ENCODE measurements around the gene DLGAP1. TPM values are rescaled to one million over a fixed set of nuclear protein-coding genes. Genes with fewer than 3 reads are reported as not detected.

The DLGAP1 gene
- polyA plus RNA-seq, 4 donors = 0.22 to 0.47 TPM; not detected in 2

GRCh38 chr18:3966642-3967358 lies 488.3 kb downstream of the DLGAP1 start:
- H3K4me3 ChIP-seq (ENCODE audit: low read depth in 1 of 3, low read length in 3 of 3) = no peak overlapping the region
- H3K27me3 ChIP-seq (ENCODE audit: control insufficient read depth in 3 of 3, insufficient read depth in 3 of 3, low read length in 3 of 3) = no peaks in the 10 kb centered on the region
- no peak for DNase-seq
- no peak overlapping the region for H3K27ac ChIP-seq (ENCODE audit: low read depth in 1 of 3, low read length in 2 of 3)
- no peaks in the 10 kb centered on the region for H3K4me1 ChIP-seq (ENCODE audit: control insufficient read depth in 3 of 3, insufficient read depth in 2 of 3, low read depth in 1 of 3, low read length in 2 of 3)
- 38 to 45% (median 41%) methylated on average over 6 of the region's 6 CpGs for WGBS, 3 donors
- H3K36me3 ChIP-seq (ENCODE audit: control insufficient read depth in 3 of 3, insufficient read depth in 2 of 3, low read depth in 1 of 3, low read length in 3 of 3) = no peaks in the 10 kb centered on the region
- H3K9me3 ChIP-seq (ENCODE audit: control insufficient read depth in 2 of 2, insufficient read depth in 1 of 2, low read depth in 1 of 2, low read length in 1 of 2) = no peaks in the 10 kb centered on the region
- no peak for FAIRE-seq

- no peak overlapping the region for H3K27ac ChIP-seq (ENCODE audit: low read depth in 1 of 3, low read length in 2 of 3)
- no peaks in the 10 kb centered on the region for H3K36me3 ChIP-seq (ENCODE audit: control insufficient read depth in 3 of 3, insufficient read depth in 2 of 3, low read depth in 1 of 3, low read length in 3 of 3)
- 74 to 82% (median 77%) methylated on average over 2 of the region's 2 CpGs for WGBS, 3 donors
- H3K9me3 ChIP-seq (ENCODE audit: control insufficient read depth in 2 of 2, insufficient read depth in 1 of 2, low read depth in 1 of 2, low read length in 1 of 2) = no peaks in the 10 kb centered on the region
- DNase-seq = no peak
- H3K4me1 ChIP-seq (ENCODE audit: control insufficient read depth in 3 of 3, insufficient read depth in 2 of 3, low read depth in 1 of 3, low read length in 2 of 3) = no peaks in the 10 kb centered on the region
- no peak overlapping the region for H3K4me3 ChIP-seq (ENCODE audit: low read depth in 1 of 3, low read length in 3 of 3)
- no peak for FAIRE-seq
- no peaks in the 10 kb centered on the region for H3K27me3 ChIP-seq (ENCODE audit: control insufficient read depth in 3 of 3, insufficient read depth in 3 of 3, low read length in 3 of 3)
These were observed 488.9 kb downstream of the DLGAP1 start for GRCh38 chr18:3966246-3966641.

- no peaks in the 10 kb centered on the region for H3K36me3 ChIP-seq (ENCODE audit: control insufficient read depth in 3 of 3, insufficient read depth in 2 of 3, low read depth in 1 of 3, low read length in 3 of 3)
- FAIRE-seq (no peak), DNase-seq (no peak)
- H3K4me3 ChIP-seq (ENCODE audit: low read depth in 1 of 3, low read length in 3 of 3) = no peak overlapping the region
- no peaks in the 10 kb centered on the region for H3K4me1 ChIP-seq (ENCODE audit: control insufficient read depth in 3 of 3, insufficient read depth in 2 of 3, low read depth in 1 of 3, low read length in 2 of 3)
- WGBS, 3 donors = 90 to 91% (median 90%) methylated on average over 7 of the region's 7 CpGs
- no peak overlapping the region for H3K27ac ChIP-seq (ENCODE audit: low read depth in 1 of 3, low read length in 2 of 3)
- no peaks in the 10 kb centered on the region for H3K27me3 ChIP-seq (ENCODE audit: control insufficient read depth in 3 of 3, insufficient read depth in 3 of 3, low read length in 3 of 3)
- H3K9me3 ChIP-seq (ENCODE audit: control insufficient read depth in 2 of 2, insufficient read depth in 1 of 2, low read depth in 1 of 2, low read length in 1 of 2) = no peaks in the 10 kb centered on the region
These were observed 494.1 kb downstream of the DLGAP1 start for GRCh38 chr18:3960977-3961376.

- DNase-seq (no peak), FAIRE-seq (no peak)
- WGBS, 3 donors = 78 to 85% (median 83%) methylated on average over 4 of the region's 4 CpGs
- no peak overlapping the region for H3K4me3 ChIP-seq (ENCODE audit: low read depth in 1 of 3, low read length in 3 of 3)
- no peaks in the 10 kb centered on the region for H3K4me1 ChIP-seq (ENCODE audit: control insufficient read depth in 3 of 3, insufficient read depth in 2 of 3, low read depth in 1 of 3, low read length in 2 of 3)
- no peak overlapping the region for H3K27ac ChIP-seq (ENCODE audit: low read depth in 1 of 3, low read length in 2 of 3)
- no peaks in the 10 kb centered on the region for H3K36me3 ChIP-seq (ENCODE audit: control insufficient read depth in 3 of 3, insufficient read depth in 2 of 3, low read depth in 1 of 3, low read length in 3 of 3)
- H3K9me3 ChIP-seq (ENCODE audit: control insufficient read depth in 2 of 2, insufficient read depth in 1 of 2, low read depth in 1 of 2, low read length in 1 of 2) = no peaks in the 10 kb centered on the region
- no peaks in the 10 kb centered on the region for H3K27me3 ChIP-seq (ENCODE audit: control insufficient read depth in 3 of 3, insufficient read depth in 3 of 3, low read length in 3 of 3)
These were observed 495.0 kb downstream of the DLGAP1 start for GRCh38 chr18:3960142-3960541.

GRCh38 chr18:3952031-3952430 lies 503.1 kb downstream of the DLGAP1 start:
- WGBS, 3 donors = 86 to 90% (median 86%) methylated on average over 5 of the region's 5 CpGs
- FAIRE-seq (no peak), DNase-seq (no peak)
- H3K4me1 ChIP-seq (ENCODE audit: control insufficient read depth in 3 of 3, insufficient read depth in 2 of 3, low read depth in 1 of 3, low read length in 2 of 3) = no peaks in the 10 kb centered on the region
- H3K36me3 ChIP-seq (ENCODE audit: control insufficient read depth in 3 of 3, insufficient read depth in 2 of 3, low read depth in 1 of 3, low read length in 3 of 3) = no peaks in the 10 kb centered on the region
- H3K27ac ChIP-seq (ENCODE audit: low read depth in 1 of 3, low read length in 2 of 3) = no peak overlapping the region
- H3K9me3 ChIP-seq (ENCODE audit: control insufficient read depth in 2 of 2, insufficient read depth in 1 of 2, low read depth in 1 of 2, low read length in 1 of 2) = no peaks in the 10 kb centered on the region
- H3K27me3 ChIP-seq (ENCODE audit: control insufficient read depth in 3 of 3, insufficient read depth in 3 of 3, low read length in 3 of 3) = no peaks in the 10 kb centered on the region
- no peak overlapping the region for H3K4me3 ChIP-seq (ENCODE audit: low read depth in 1 of 3, low read length in 3 of 3)

GRCh38 chr18:3950668-3951404 lies 504.3 kb downstream of the DLGAP1 start:
- Histone ChIP-seq H3K4me1 (ENCODE audit: control insufficient read depth in 3 of 3, insufficient read depth in 2 of 3, low read depth in 1 of 3, low read length in 2 of 3) (no peaks in the 10 kb centered on the region), H3K9me3 (ENCODE audit: control insufficient read depth in 2 of 2, insufficient read depth in 1 of 2, low read depth in 1 of 2, low read length in 1 of 2) (no peaks in the 10 kb centered on the region), H3K27me3 (ENCODE audit: control insufficient read depth in 3 of 3, insufficient read depth in 3 of 3, low read length in 3 of 3) (no peaks in the 10 kb centered on the region), H3K36me3 (ENCODE audit: control insufficient read depth in 3 of 3, insufficient read depth in 2 of 3, low read depth in 1 of 3, low read length in 3 of 3) (no peaks in the 10 kb centered on the region), H3K27ac (ENCODE audit: low read depth in 1 of 3, low read length in 2 of 3) (no peak overlapping the region), H3K4me3 (ENCODE audit: low read depth in 1 of 3, low read length in 3 of 3) (no peak overlapping the region)
- WGBS, 3 donors = 63 to 75% (median 64%) methylated on average over 3 of the region's 3 CpGs
- FAIRE-seq (no peak), DNase-seq (no peak)

GRCh38 chr18:3948958-3949357 lies 506.1 kb downstream of the DLGAP1 start:
- Histone ChIP-seq H3K4me1 (ENCODE audit: control insufficient read depth in 3 of 3, insufficient read depth in 2 of 3, low read depth in 1 of 3, low read length in 2 of 3) (no peaks in the 10 kb centered on the region), H3K27ac (ENCODE audit: low read depth in 1 of 3, low read length in 2 of 3) (no peak overlapping the region), H3K27me3 (ENCODE audit: control insufficient read depth in 3 of 3, insufficient read depth in 3 of 3, low read length in 3 of 3) (no peaks in the 10 kb centered on the region), H3K9me3 (ENCODE audit: control insufficient read depth in 2 of 2, insufficient read depth in 1 of 2, low read depth in 1 of 2, low read length in 1 of 2) (no peaks in the 10 kb centered on the region), H3K4me3 (ENCODE audit: low read depth in 1 of 3, low read length in 3 of 3) (no peak overlapping the region), H3K36me3 (ENCODE audit: control insufficient read depth in 3 of 3, insufficient read depth in 2 of 3, low read depth in 1 of 3, low read length in 3 of 3) (no peaks in the 10 kb centered on the region)
- FAIRE-seq (no peak), DNase-seq (no peak)

GRCh38 chr18:3947383-3947782 lies 507.7 kb downstream of the DLGAP1 start:
- Histone ChIP-seq H3K9me3 (ENCODE audit: control insufficient read depth in 2 of 2, insufficient read depth in 1 of 2, low read depth in 1 of 2, low read length in 1 of 2) (no peaks in the 10 kb centered on the region), H3K4me3 (ENCODE audit: low read depth in 1 of 3, low read length in 3 of 3) (no peak overlapping the region), H3K36me3 (ENCODE audit: control insufficient read depth in 3 of 3, insufficient read depth in 2 of 3, low read depth in 1 of 3, low read length in 3 of 3) (no peaks in the 10 kb centered on the region), H3K27ac (ENCODE audit: low read depth in 1 of 3, low read length in 2 of 3) (no peak overlapping the region), H3K27me3 (ENCODE audit: control insufficient read depth in 3 of 3, insufficient read depth in 3 of 3, low read length in 3 of 3) (no peaks in the 10 kb centered on the region), H3K4me1 (ENCODE audit: control insufficient read depth in 3 of 3, insufficient read depth in 2 of 3, low read depth in 1 of 3, low read length in 2 of 3) (no peaks in the 10 kb centered on the region)
- WGBS, 3 donors = 77 to 84% (median 78%) methylated on average over 3 of the region's 3 CpGs
- FAIRE-seq (no peak), DNase-seq (no peak)
